ENCODE data around the gene FRK.
"Not testable (repeated sequence)": the region's sequence is repeated elsewhere in the genome, so short reads cannot be mapped to it uniquely, and the experiment has no call there.

Gene FRK

GRCh38 chr6:116060572-116061283 lies at the start of gene FRK:
FRK (minus strand) TSS chr6:116060891; CDS start chr6:116060311, 580 bp downstream.
- peak; percentile 41 for DNase-seq (ENCODE audit: low read depth)

- DNase-seq (ENCODE audit: low read depth), result no peak
Observed at GRCh38 chr6:116108836-116109235, 48.1 kb upstream of the FRK start.

- no peak for DNase-seq (ENCODE audit: low read depth)
Observed at GRCh38 chr6:116106146-116106545, 45.5 kb upstream of the FRK start.

- no peak for DNase-seq (ENCODE audit: low read depth)
Observed at GRCh38 chr6:116105247-116105646, 44.6 kb upstream of the FRK start.

GRCh38 chr6:116104636-116105035 lies 43.9 kb upstream of the FRK start:
- no peak for DNase-seq (ENCODE audit: low read depth)

GRCh38 chr6:116102873-116103272 lies 42.2 kb upstream of the FRK start:
- no peak for DNase-seq (ENCODE audit: low read depth)

GRCh38 chr6:116101790-116102189 lies 41.1 kb upstream of the FRK start:
- no peak for DNase-seq (ENCODE audit: low read depth)

- no peak for DNase-seq (ENCODE audit: low read depth)
Observed at GRCh38 chr6:116101302-116101718, 40.6 kb upstream of the FRK start.

- DNase-seq (ENCODE audit: low read depth), result no peak
Observed at GRCh38 chr6:116100419-116101301, 40.0 kb upstream of the FRK start, which contains the start of gene NT5DC1. NT5DC1 (plus strand) TSS chr6:116100853; CDS start chr6:116100931, 78 bp downstream.

GRCh38 chr6:116099036-116099435 lies 38.3 kb upstream of the FRK start:
- DNase-seq (ENCODE audit: low read depth), result no peak

GRCh38 chr6:116096979-116097816 lies 36.5 kb upstream of the FRK start:
- DNase-seq (ENCODE audit: low read depth), result no peak

GRCh38 chr6:116096048-116096759 lies 35.5 kb upstream of the FRK start:
- not testable (repeated sequence) for DNase-seq (ENCODE audit: low read depth)

GRCh38 chr6:116094041-116094440 lies 33.4 kb upstream of the FRK start:
- no peak for DNase-seq (ENCODE audit: low read depth)

GRCh38 chr6:116090251-116090650 lies 29.6 kb upstream of the FRK start:
- DNase-seq (ENCODE audit: low read depth), result no peak

- no peak for DNase-seq (ENCODE audit: low read depth)
Observed at GRCh38 chr6:116088946-116089345, 28.3 kb upstream of the FRK start.

GRCh38 chr6:116087437-116088027 lies 26.8 kb upstream of the FRK start:
- no peak for DNase-seq (ENCODE audit: low read depth)

GRCh38 chr6:116084284-116084683 lies 23.6 kb upstream of the FRK start:
- DNase-seq (ENCODE audit: low read depth), result no peak

GRCh38 chr6:116083052-116083451 lies 22.4 kb upstream of the FRK start:
- no peak for DNase-seq (ENCODE audit: low read depth)

GRCh38 chr6:116078945-116079344 lies 18.3 kb upstream of the FRK start:
- DNase-seq (ENCODE audit: low read depth), result no peak

GRCh38 chr6:116078522-116078921 lies 17.8 kb upstream of the FRK start:
- no peak for DNase-seq (ENCODE audit: low read depth)

GRCh38 chr6:116074732-116075390 lies 14.2 kb upstream of the FRK start:
- no peak for DNase-seq (ENCODE audit: low read depth)
